GM19324 (cell line): ENCODE measurements around the gene MICAL2.

ENCODE experiments used
- ATAC-seq: cut with Tn5 transposase; IDR thresholded peaks from one replicate; pipeline ENCODE4 v1.9.1; 2021; ENCODE audit warnings: mild to moderate bottlenecking, moderate library complexity; ENCODE audit not compliant: unreplicated experiment, low FRiP score

MICAL2 gene

DNA sequence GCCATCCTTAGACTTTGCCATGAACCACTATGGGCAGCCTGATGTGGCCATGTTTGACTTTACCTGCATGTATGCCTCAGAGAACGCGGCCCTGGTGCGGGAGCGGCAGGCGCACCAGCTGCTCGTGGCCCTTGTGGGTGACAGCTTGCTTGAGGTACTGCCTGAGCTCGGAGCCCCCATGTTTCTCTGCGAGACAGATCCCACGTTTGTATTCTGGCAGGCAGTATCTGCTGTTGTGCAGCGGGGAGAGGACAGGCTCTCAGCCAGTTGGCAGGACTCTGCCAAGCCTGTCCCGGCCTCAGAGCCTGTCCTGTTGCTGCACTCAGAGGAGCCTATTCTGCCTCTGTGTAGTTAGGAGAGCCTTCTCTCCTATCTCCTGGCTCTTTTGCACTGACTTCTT is 109.9 kb downstream of the MICAL2 start:
- ATAC-seq: no peak

DNA sequence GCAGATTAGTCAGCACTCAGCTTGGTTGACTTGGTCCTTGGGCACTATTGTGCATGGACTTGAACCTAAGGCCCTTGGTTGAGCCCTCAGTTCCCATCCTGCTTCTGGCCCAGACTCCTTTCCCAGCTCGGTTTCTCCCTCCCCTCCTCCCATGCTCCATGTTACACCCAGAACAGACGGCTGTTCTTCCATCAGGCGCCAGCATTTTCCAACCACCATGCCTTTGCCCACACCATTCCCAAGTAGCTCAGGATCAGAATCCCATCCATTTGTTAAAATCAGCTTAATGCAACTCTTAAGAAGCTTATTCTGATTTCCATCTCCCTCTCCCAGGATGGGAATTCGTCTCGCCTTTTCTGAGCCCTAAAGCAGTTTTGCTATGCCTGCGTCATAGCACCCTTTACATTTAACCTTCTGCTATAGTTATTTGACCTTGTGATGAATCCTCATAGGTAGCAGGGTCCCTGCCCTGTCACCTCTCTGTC is 110.7 kb downstream of the MICAL2 start:
- ATAC-seq: no peak

DNA sequence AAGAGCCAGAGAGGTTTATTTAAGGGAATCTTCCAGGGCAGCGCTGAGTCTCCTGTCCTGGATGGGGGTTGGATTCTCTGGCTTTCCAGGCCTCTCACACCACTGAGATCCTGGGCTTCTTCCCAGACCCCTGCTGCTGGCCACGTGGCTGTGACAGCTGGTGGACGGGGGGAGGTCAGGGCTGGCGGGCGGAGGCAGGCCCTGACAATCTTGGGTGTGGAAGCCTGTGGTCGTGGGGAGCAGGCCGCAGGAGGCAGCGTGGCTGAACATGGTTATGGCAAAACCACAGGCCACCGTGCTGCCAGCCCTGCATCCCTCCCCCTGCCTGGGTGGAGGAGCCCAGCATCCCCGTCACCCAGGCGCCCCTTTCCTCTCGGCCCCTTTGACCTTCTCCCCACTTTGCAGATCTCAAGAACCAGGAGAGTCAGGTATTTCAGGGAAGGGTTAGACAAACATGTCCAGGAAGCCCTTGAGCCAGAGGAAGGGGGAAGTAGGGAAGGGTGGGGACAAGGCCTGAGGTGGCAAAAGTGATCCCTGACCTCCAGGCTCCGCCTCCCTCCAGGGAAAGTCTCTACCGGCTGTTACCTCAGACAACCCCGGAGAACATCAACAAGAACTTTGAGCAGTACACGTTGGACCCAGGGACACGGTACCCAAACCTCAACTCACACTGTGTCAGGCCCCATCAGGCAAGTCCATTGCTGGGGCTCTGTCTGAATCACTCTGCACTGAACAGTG is 111.8 kb downstream of the MICAL2 start:
- ATAC-seq: no peak

DNA sequence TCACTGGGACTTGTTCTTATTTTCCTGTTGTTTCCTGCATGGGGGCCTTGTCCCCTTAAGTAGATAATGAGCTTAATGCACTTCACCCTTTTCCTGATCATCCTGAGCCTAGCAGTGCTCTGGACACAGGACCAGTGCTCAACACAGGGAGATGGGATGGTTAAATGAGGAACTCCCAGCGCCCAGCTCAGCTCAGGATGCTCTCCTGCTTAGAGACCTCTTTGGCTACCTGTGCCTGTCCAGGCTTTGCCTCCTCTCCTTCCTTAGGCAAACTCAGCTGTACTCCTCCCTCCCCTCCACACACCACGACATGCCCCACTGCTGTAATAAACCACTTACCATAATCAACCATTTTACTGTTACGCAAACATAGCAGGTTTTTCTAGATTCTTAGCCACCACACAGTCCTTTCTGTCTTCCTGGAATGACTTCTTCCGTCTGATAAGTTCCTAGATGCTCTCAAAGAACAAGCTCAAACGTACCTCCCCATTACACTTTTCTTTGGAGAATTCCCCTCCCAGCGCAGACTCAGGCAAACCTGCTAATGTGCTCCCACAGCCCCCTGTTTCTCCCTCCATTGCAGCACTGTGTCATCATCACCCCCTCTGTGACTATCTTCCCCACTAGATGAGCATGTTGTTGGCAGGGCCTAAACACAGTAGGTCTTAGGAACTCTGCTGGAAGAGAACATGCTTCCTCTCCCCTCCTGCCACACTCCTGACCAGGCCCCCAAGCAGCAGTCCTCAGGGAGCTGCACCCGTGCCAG is 113.6 kb downstream of the MICAL2 start:
- no peak for ATAC-seq

DNA sequence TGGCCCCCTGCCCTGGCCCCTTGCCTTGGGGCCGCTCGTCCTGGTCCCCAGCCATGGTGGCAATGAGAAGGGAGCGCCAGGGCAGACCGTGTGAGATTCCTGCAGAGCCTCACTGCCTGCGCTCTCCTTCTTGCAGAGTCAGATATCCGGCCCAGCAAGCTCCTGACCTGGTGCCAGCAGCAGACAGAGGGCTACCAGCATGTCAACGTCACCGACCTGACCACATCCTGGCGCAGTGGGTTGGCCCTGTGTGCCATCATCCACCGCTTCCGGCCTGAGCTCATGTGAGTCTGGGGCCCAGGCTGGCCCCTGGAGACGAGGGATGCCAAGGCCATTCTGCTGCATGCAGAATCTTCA is 114.1 kb downstream of the MICAL2 start:
- peak; percentile 92 for ATAC-seq

DNA sequence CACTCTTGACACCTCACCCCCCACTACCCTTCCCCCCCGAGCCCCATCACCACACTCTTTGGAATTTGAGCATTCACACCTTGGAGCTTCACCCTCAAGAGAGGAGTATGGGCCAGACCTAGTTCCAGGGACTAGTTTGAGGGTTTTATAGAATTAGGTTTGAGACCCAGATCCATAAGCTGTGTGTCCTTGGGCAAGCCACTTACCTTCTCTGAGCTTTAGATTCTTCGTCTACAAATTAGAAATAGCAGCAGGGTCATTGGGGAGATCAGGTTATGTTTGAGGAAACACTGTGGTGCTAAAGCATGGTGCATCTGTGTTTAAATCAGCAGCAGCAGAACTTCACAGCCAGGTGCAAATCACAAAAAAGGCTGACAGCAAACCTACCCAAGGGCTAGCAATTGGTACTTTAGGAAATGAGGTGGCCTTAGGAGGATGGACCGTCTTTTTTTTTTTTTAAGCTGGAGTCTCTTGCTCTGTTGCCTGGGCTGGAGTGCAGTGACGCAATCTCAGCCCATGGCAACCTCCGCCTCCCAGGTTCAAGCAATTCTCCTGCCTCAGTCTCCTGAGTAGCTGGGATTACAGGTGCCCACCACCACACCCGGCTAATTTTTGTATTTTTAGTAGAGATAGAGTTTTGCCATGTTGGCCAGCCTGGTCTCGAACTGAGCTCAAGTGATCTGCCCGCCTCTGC is 114.8 kb downstream of the MICAL2 start:
- no peak for ATAC-seq

DNA sequence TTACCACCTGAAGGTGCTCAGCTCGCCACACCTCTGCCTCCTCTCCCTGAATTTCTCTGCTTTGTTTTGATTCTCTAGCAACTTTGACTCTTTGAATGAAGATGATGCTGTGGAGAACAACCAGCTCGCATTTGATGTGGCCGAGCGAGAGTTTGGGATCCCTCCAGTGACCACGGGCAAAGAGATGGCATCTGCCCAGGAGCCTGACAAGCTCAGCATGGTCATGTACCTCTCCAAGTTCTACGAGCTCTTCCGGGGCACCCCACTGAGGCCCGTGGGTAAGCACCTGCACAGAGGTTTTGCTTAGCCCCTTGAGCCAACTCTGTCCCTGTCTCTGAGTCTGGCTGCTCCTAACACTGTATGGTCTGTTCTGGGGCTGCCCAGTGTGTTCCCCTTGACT is 115.7 kb downstream of the MICAL2 start:
- no peak for ATAC-seq

DNA sequence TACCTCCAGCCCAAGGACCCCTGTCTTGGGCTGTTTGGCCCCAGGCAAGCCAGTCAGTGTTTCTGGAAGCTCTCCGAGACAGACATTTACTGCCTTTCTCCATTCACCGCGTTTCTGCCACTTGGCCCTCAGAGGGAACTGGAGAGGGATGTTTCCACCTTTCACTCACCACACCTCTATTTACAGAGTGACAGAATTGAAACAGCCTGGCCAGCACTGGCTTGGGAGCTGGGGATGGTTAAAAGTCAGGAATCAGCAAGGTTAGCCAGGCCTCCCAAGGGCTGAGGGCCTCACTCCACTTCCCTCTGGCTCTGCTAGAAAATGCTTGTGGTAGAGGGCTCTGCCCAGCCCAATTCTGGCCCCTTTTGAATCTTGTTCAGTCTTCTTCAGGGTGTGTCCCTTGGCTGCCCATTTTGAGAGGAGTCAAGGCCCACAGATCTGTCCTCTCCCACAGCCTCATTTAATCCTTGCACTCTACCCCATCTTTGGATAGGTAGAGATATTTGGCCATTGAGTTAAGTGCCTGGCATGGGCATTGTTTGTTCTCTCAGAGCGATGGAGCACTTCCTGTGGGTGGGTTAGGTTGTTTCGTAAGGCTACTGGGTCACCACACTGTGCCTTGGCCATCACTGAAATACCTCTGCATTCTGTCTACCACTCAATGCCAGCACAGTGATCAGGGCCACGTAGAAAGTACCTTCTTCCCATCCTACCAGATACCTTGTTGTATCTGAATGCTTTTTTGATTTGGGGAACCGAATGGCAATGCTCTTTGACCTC is 119.2 kb downstream of the MICAL2 start:
- no peak for ATAC-seq

DNA sequence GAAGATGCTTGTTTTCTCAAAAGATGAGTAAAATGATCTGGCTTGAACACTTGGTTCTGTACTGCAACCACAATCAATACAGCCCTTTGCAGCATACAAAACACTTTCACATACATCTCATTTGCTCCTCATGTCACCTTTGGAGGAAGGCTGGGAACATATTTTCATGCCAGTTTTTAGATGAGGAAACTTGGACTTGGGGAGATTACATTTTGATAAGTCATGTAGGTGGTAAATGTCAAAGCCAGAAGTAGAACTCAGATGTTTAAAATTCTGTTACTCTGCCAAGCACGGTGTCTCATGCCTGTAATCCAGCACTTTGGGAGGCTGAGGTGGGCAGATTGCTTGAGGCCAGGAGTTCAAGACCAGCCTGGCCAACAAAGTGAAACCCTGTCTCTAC is 121.8 kb downstream of the MICAL2 start:
- no peak for ATAC-seq

DNA sequence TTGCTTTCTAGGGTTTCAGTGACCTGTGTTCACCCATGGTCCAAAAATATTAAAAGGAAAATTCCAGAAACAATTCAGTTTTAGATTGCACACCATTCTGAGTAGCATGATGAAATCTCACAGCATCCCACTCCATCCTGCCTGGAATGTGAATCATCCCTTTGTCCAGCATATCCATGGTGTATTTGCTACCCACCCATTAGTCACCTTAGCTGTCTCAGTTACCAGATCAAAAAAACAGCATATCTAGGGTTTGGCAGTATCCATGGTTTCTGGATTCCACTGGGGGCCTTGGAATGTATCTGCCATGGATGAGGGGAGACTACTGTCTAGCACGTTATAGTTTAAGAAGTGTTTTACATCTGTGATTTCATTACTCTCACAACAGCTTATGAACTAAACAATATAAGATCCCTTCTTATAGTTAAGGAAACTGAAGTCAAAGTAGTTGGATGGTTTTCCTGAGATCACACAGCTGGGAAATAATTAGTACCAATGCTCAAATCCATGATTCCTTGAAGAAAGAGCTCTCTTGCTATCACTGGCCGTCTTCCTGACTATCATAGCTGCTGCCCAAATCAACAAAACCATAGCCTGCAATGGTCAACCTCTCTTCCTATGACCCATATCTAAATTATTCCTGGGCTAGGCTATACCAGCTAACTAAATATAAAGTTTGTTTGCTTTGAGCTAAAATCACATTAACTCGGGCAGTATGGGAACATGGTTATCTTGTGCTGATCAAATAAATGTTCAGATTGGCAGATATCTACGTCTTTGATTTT is 122.6 kb downstream of the MICAL2 start:
- ATAC-seq: no peak

DNA sequence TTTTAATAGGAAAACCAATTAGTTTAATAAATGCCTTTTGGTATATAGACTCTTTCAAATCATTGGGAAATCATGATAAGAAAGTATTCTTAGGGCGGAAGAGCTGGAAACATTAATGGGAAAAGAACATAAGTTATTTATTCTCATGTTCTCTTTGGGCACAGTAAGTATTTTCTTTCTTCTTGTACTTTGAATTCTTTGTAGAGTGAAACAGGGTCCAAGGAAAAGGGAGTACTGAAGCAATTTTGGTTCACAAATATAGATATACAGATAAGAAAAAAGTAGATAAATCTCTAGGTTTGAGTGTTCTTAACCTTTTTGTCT is 123.2 kb downstream of the MICAL2 start:
- ATAC-seq: no peak

DNA sequence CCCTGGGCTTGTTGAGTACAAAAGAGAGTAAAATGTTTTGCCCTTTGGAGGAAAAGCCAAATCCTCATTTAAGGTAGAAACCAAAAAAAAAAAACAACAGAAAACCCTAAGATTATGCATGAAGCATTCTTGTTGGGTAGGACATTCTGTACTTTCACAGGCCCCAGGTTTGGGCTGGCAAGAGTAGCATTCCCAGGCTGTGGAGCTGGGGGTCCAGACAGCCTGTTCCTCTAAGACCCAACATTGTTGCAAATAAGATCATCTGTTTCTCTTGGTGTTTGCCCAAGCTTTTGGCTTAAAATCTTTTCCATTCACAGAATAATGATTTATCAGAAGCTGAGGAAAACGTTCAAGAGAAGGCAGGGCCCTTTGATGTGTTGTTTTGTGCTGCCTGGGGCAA is 123.8 kb downstream of the MICAL2 start:
- ATAC-seq: no peak

DNA sequence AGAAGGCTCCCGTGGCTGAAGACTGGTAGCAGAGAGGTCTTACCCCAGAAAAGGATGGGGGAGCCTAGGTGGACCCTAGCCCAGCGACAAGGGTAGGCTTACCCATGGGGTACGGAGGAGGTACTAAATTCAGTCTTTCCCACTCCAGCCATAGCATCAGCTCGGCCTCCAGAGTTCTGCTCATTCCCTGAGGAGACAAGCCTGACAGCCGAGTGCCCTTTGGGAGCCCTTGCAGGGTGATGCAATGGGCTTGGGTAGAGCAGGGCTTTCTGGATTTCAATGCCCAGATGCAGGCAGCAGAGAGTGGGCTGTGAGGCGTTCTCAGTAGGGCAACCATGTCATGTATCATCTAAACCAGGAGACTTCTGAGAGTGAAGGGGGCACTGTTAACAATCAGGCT is 124.7 kb downstream of the MICAL2 start:
- no peak for ATAC-seq

DNA sequence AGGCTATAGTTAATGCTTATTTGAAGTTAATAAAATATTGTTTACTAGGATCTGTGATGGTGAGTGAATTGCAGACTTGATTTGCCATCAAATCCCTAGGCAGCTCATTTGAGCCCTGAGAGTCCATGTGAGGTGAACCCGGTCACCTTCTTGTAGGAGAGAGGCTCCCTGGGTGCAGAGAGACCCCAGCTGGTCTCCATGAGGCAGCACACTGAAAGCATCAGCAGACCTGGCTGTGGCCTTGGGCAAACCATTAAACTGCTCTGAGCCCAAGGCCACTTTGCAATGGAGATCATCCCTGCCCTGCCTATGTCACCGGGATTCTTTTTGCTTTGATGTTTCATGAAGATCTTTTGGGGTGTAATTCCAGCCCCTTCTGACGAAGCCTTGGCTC is 125.2 kb downstream of the MICAL2 start:
- no peak for ATAC-seq

DNA sequence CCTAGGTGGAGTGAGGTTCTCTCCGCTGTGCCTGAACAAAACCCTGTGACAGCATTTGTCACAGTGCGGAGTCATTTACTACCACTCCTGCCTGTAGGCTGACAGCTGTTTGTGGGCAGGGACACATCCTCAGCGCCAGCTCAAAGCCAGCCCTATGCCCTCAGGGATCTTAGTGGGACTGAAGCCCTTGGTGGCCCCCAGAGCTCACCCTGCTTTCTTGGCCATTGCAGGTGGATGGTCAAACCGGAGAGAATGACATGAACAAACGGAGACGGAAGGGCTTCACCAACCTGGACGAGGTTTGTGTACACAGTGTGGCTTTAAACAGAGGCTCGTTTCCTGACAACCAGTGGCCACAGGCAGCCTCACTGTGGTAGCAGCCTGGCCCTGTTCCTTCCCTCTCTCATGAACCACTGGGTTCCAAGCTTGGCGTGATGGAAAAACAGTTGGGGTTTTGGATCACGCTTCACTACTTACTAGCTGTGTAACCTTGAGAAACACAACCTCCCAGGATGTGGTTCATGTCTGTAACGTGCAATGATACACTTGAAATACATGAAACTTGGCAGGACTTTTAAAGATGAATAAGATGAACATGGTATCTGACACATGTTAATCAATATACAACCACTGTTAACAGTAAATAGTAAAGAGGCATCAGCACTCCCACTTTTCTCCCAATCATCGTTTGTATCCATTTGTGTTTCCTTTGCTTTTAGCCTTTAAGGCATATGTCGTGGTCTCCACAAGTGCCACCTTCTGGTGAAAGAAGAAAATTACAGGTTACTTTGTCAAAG is 125.8 kb downstream of the MICAL2 start:
- ATAC-seq: peak; percentile 43

DNA sequence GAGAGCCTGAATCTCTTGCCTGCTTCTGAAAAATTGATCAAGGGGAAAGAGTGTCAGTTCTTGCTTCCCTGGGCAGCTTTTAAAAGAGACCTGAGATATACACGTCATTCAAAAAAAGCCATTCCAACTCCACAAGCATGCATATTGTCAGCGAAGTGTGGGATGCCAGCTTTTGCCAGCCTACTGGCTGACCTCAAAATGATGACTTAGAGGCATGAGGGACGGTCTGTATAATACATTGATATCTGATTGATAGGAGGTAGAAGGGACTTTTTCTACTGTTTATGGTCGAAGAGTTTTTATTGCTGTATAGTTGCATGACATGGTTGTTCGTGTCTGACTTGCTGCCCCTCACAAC is 126.3 kb downstream of the MICAL2 start:
- no peak for ATAC-seq

DNA sequence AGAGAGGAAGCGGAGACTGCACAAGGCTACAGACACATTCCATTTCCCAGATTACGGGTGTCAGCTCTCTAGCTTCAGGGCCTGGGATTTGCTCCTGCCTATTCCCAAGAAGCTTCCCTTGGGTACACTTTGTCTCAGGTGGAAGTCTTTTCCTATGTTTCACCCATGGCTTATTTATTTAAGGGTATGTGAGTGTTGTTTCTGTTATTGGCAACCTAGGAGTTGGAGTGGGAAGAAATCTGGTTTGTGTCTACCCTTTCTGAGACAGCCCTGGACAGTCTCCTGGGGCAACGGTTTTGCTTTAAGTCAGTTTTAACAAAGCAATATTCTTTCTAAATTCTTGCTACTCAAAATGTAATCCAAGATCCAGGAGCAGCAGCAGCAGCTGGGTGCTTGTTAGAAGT is 127.0 kb downstream of the MICAL2 start:
- no peak for ATAC-seq

DNA sequence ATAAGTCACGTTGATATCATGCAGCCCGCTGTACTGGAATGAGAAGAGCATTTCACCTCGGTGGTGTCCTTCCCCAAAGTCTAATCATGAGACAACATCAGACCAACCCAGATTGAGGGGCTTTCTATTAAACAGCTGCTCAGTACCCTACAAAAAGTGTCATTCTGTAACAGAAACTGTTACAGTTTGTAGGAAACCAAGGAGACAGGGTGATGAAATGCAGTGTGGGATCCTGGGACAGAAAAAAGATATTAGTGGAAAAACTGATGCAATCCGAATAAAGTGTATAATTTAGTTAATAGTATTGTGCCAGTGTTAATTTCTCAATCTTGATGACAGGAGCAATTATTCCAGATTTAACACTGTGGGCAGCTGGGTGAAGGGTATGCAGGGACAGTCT is 128.0 kb downstream of the MICAL2 start:
- ATAC-seq: no peak

DNA sequence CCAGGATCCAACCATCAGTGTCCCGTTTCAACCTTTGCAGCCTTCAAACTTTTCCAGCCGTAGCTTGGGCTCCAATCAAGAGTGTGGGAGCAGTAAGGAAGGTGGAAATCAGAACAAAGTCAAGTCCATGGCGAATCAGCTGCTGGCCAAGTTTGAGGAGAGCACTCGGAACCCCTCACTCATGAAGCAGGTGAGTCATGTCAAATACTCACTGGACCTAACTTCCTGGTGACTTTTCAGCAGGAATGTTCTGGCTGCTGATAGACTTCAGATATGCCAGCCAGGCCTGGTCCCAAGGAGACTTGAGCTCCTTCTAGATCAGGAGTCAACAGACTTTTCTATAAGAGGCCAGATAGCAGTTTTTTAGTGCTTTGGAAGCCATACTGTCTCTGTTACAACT is 129.0 kb downstream of the MICAL2 start:
- no peak for ATAC-seq
